Transverse colon (tissue), 4 donors: Measurements from ENCODE around the gene BICRA. TPM values are rescaled to one million over a fixed set of nuclear protein-coding genes. Genes with fewer than 3 reads are reported as not detected.

ENCODE experiments used
- DNase-seq: peaks from one replicate; pipeline ENCODE4 v3.0.0-alpha.2; 2019
- H3K27ac ChIP-seq, 4 donors: fragments of 200-600 bp; sonication (generic); 2 replicates each; pipeline ENCODE4 v1.5.1; 2016 to 2018; ENCODE audit warnings: inconsistent platforms in 4 of 4
- H3K27me3 ChIP-seq: fragments of 200-600 bp; sonication (generic); 2 replicates; pipeline ENCODE4 v1.5.1; 2017; ENCODE audit warnings: inconsistent platforms
- H3K36me3 ChIP-seq, 4 donors: fragments of 200-600 bp; sonication (generic); 2 replicates each; pipeline ENCODE4 v1.5.1; 2017 to 2019; ENCODE audit warnings: inconsistent platforms in 4 of 4
- H3K4me1 ChIP-seq, 4 donors: fragments of 200-600 bp; sonication (generic); 2 replicates each; pipeline ENCODE4 v1.5.1; 2017 to 2020; ENCODE audit warnings: inconsistent platforms in 4 of 4
- H3K4me3 ChIP-seq, 4 donors: fragments of 200-600 bp; sonication (generic); 1 replicate in 1 of 4; 2 replicates in 3 of 4; pipeline versions ENCODE4 v1.5.1 to v1.6.1; 2017 to 2019; ENCODE audit warnings: inconsistent platforms in 4 of 4
- H3K9me3 ChIP-seq, 2 donors: fragments of 200-600 bp; sonication (generic); 2 replicates each; pipeline ENCODE4 v1.5.1; 2017 to 2019; ENCODE audit warnings: inconsistent platforms in 2 of 2
- EP300 ChIP-seq: sonication (generic); formaldehyde crosslinking; IDR thresholded peaks from one replicate; pipeline ENCODE4 v1.6.1; 2017; ENCODE audit warnings: antibody characterized with exemption, low read depth
- POLR2A ChIP-seq: fragments of 450-650 bp; IDR thresholded peaks from one replicate; pipeline ENCODE4 v1.6.1; 2016; ENCODE audit warnings: antibody characterized with exemption, mild to moderate bottlenecking, moderate library complexity
- POLR2AphosphoS5 ChIP-seq, 3 donors: sonication (generic); formaldehyde crosslinking; IDR thresholded peaks; one replicate each; pipeline ENCODE4 v1.6.1; 2016; ENCODE audit warnings: antibody characterized with exemption in 3 of 3
- WGBS, 2 donors: methylation state at CpG; one replicate each; pipeline ENCODE4 v1.1.5; 2018; ENCODE audit warnings: low coverage in 1 of 2; 5-methylcytosine and 5-hydroxymethylcytosine counted together
- in situ Hi-C, 4 donors: fragments of 200-750 bp; cut with MboI; loops; one replicate each; pipeline versions ENCODE4 v1.15.0 to v1.15.1; 2017; ENCODE audit warnings: low sequenced_read_pairs in 3 of 4, low pct_ligation_motif_present in 1 of 4, low pct_unique_long_range_greater_than_20kb in 1 of 4
- intact Hi-C: fragments of 100-400 bp; cut with DNase I; formaldehyde crosslinking; loops from one replicate; pipeline ENCODE4 v1.15.1; 2023; ENCODE audit warnings: low total_unique reads
- total RNA-seq, 4 donors: library from RNA; depleted of rRNA; stranded (reverse); fragments of >200 nt; gene quantifications; one replicate each; pipeline ENCODE4 v1.1.0, GENCODE V29; 2016
- TF ChIP-seq, protein P1 (sequence below), 5 experiments: fragments of 200-600 bp in 3 of 5; fragments of 450-650 bp in 2 of 5; sonication (generic) in 3 of 5; IDR thresholded peaks; 1 replicate in 2 of 5; 2 replicates in 3 of 5; pipeline ENCODE4 v1.5.1; 2016 to 2017; ENCODE audit warnings: antibody characterized with exemption in 5 of 5, inconsistent platforms in 3 of 5, mild to moderate bottlenecking in 2 of 5, moderate library complexity in 1 of 5

BICRA gene
- 10 to 100 TPM; 11.6 to 30.3 (median 13.2) TPM for total RNA-seq

DNA sequence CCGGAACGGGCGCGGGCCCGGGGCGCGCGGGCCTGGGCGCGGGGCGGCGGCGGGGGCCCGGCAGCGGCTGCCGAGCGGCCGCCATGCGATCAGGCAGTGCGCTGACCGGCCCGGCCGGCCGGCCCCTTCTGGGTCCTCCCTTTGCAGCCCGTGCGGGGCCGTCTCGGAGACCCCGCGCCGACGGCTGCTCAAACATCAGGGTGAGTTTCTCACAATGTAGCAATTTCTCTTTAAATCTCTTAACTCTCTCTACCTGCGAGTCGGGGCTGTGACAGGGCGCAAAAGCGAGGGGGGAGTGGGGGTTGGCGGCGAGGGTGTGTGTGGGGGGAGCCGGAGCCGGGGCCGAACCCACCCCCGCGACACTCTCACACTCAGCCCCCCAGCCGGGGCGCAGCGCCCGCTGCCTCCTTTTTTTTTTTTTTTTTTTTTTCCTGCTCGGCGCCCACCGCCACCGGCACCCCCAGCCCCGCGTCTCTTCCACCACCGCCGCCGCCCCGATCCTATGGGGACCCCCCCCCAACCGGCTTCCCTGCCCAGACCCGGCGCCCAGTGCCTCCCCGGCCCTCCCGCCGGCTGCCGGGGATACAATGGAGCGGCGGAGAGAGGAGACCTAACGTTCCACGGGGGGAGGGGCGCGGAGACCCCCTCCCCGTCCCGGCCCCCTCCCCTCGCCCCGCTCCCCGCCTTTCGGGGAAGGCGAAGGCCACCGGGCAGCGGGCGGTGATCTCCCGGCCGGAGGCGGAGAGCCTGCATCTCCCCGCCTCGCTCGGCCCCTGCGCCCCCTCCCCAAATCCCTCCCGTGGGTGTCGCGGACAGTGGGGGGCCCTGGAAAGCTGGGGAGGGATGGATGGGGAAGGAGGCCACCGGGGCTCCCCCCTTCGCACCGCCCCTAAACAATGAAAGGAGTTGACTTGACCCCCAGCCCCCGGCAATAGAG is at the start of gene BICRA:
Gene BICRA (plus strand): TSS at position 166 of the 937 bp plus-strand sequence. CDS start 64,441 bp downstream, outside the sequence.
- 1% methylated on average over 55 of the region's 94 CpGs; no CpG with 5 or more reads in 1 of the 2 donors for WGBS, 2 donors

DNA sequence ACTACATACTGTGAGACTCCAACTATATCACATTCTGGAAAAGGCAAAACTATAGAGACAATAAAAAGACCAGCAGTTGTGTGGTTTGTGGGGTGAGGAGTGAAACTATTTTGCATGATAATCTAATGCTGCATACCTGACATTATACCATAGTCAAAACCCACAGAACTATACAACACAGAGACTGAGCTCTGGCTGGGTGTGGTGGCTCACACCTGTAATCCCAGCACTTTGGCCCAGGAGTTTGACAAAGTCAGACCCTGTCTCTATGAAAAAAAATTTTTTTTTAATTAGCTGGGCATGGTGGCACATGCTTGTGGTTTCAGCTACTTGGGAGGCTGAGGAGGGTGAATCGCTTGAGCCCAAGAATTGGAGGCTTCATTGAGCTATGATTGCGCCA is 47.9 kb upstream of the BICRA start:
- intact Hi-C loops, result no loop called here
- 78% methylated on average over 2 of the region's 2 CpGs; no CpG with 5 or more reads in 1 of the 2 donors for WGBS, 2 donors
- Histone ChIP-seq H3K27ac (peak overlapping the region; percentile 62 to 73 (median 64)), H3K9me3 (no peaks in the 10 kb centered on the region), H3K4me1 (peaks cover 0 to 37% (median 16%) of the 10 kb centered on the region in 4 donors), H3K36me3 (no peaks in the 10 kb centered on the region), H3K4me3 (no peak overlapping the region), H3K27me3 (no peaks in the 10 kb centered on the region)
- in situ Hi-C loops, result no loop called here
- TF ChIP-seq, protein P1, sequence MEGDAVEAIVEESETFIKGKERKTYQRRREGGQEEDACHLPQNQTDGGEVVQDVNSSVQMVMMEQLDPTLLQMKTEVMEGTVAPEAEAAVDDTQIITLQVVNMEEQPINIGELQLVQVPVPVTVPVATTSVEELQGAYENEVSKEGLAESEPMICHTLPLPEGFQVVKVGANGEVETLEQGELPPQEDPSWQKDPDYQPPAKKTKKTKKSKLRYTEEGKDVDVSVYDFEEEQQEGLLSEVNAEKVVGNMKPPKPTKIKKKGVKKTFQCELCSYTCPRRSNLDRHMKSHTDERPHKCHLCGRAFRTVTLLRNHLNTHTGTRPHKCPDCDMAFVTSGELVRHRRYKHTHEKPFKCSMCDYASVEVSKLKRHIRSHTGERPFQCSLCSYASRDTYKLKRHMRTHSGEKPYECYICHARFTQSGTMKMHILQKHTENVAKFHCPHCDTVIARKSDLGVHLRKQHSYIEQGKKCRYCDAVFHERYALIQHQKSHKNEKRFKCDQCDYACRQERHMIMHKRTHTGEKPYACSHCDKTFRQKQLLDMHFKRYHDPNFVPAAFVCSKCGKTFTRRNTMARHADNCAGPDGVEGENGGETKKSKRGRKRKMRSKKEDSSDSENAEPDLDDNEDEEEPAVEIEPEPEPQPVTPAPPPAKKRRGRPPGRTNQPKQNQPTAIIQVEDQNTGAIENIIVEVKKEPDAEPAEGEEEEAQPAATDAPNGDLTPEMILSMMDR (IDR thresholded peaks at IDR 0.05), result no peak
- TF ChIP-seq EP300, result no peak
- no peak for TF ChIP-seq POLR2A
- no peak for TF ChIP-seq POLR2AphosphoS5 (IDR thresholded peaks at IDR 0.05)
- DNase-seq, result no peak

More for the DNA sequence above, at the start of gene BICRA:
- DNase-seq, result peak; percentile 84
- H3K4me1 ChIP-seq, result peaks cover 24 to 46% (median 27%) of the 10 kb centered on the region in 4 donors
- no peaks in the 10 kb centered on the region for H3K9me3 ChIP-seq
- peak within 1 kb of the TSS; percentile 97 to 98 (median 98) for H3K27ac ChIP-seq
- H3K27me3 ChIP-seq, result no peaks in the 10 kb centered on the region
- in situ Hi-C loops, result loop anchor here in 2 of 4 donors (5.0 to 10.0 kb wide), 2 partner anchors 94 to 97 kb away; partner anchors contain the start of gene NAPA (in 1 of the 2)
- no peaks in the 10 kb centered on the region for H3K36me3 ChIP-seq
- intact Hi-C loops, result loop anchor here (1.0 to 2.0 kb wide), 2 partner anchors 54 to 90 kb away; no protein-coding TSS in a partner anchor
- peak within 1 kb of the TSS; percentile 85 to 97 (median 91) for H3K4me3 ChIP-seq
- peak; percentile 4 to 73 (median 67) for TF ChIP-seq POLR2AphosphoS5 (IDR thresholded peaks at IDR 0.05)
- peak; percentile 11 for TF ChIP-seq POLR2A
- no peak for TF ChIP-seq EP300
- TF ChIP-seq, protein P1 (IDR thresholded peaks at IDR 0.05), result no peak

DNA sequence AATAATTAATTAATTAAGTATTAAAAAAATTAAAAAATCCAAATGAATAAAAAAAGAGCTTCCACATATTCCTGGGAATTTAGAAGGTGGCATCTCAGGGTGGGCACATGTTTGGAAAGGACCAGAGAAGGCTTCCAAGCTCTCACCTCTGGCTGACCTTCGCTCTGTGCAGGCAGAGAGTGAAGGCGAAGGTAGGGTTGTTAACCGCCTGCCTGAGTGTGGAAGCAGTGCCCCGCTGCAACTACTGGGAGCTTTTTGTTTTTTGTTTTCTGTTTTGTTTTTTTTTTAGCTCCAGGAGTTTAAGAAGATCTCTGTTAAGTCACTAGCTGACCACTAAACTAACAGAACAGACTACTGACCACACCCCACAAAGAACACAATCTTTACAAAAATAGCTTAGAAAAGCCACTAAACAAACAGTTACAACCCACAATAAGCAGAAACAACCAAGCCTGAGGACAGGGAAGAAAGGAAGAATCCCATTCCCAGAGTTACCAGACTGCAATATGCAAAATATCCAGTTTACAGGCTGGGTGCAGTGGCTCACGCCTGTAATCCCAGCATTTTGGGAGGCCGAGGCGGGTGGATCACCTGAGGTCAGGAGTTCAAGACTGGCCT is 47.4 kb upstream of the BICRA start:
- H3K27me3 ChIP-seq, result no peaks in the 10 kb centered on the region
- H3K9me3 ChIP-seq, result no peaks in the 10 kb centered on the region
- 60% methylated on average over 1 to 7 of the region's 7 CpGs for WGBS, 2 donors
- in situ Hi-C loops, result no loop called here
- H3K27ac ChIP-seq, result peak overlapping the region; percentile 62 to 73 (median 64)
- intact Hi-C loops, result no loop called here
- DNase-seq, result no peak
- no peaks in the 10 kb centered on the region for H3K36me3 ChIP-seq
- H3K4me3 ChIP-seq, result no peak overlapping the region
- TF ChIP-seq POLR2AphosphoS5 (IDR thresholded peaks at IDR 0.05) (no peak), POLR2A (no peak), EP300 (no peak)
- TF ChIP-seq, protein P1 (IDR thresholded peaks at IDR 0.05), result no peak
- H3K4me1 ChIP-seq, result peaks cover 0 to 37% (median 16%) of the 10 kb centered on the region in 4 donors

DNA sequence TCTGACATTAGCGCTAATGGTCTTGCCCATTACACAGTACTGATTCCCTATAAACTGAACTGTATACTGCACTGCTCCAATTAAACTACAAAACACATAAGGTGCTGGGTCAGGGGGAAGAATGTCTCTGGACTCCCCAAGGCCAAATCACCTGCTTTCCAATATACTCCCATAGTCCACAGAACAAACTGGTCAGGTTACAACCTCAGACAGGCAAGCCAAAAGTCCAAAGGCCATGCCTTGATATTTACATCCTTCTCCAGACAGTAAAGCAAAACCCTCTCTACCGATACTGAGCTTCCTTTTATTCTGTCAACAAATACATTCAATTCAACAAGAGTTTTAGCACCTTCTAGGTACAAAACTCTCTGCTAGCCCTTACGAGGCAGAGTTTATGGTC is 44.9 kb upstream of the BICRA start:
- DNase-seq, result peak; percentile 63
- Histone ChIP-seq H3K4me1 (peaks cover 0 to 37% (median 16%) of the 10 kb centered on the region in 4 donors), H3K4me3 (peak overlapping the region in 1 of 4 donors; percentile 14), H3K27me3 (no peaks in the 10 kb centered on the region), H3K36me3 (no peaks in the 10 kb centered on the region), H3K27ac (peak overlapping the region; percentile 65 to 75 (median 73)), H3K9me3 (no peaks in the 10 kb centered on the region)
- intact Hi-C loops (no loop called here), in situ Hi-C loops (no loop called here)
- TF ChIP-seq POLR2AphosphoS5 (IDR thresholded peaks at IDR 0.05), result peak in 2 of 3 donors; percentile 34 to 39
- TF ChIP-seq POLR2A, result no peak
- WGBS, 2 donors, result 38 to 39% methylated on average over 2 to 3 of the region's 3 CpGs
